Activated B cell treated with CpG ODN at 0.5 μM for 24 hours (primary cell): Measurements from ENCODE around the gene TMEM86A. TPM values are rescaled to one million over a fixed set of nuclear protein-coding genes. Genes with fewer than 3 reads are reported as not detected.
"Not testable (repeated sequence)": the region's sequence is repeated elsewhere in the genome, so short reads cannot be mapped to it uniquely, and the experiment has no call there.

Source experiments
- ATAC-seq: fragments of 200-7000 bp; cut with Tn5 transposase; one replicate; pipeline ENCODE4 v1.10.0; 2021; ENCODE audit warnings: low read depth, mild to moderate bottlenecking, moderate library complexity
- CTCF ChIA-PET: fragments of 350-600 bp; sonication (Branson Sonifier 250); formaldehyde crosslinking; loops from one replicate; lab custom pipeline; 2021; ENCODE audit warnings: antibody characterized with exemption; lab: Charles Lee
- POLR2A ChIA-PET: fragments of 350-600 bp; sonication (Branson Sonifier 250); formaldehyde crosslinking; loops from one replicate; lab custom pipeline; 2021; ENCODE audit warnings: antibody characterized with exemption; lab: Charles Lee
- DNase-seq: peaks from one replicate; pipeline ENCODE4 v3.0.0; 2022
- H3K27ac Mint-ChIP-seq: one replicate; pipeline ENCODE4 v1.8.0; 2020; ENCODE audit warnings: mixed read lengths
- H3K27me3 Mint-ChIP-seq: one replicate; pipeline ENCODE4 v1.8.0; 2021; ENCODE audit warnings: mixed read lengths
- H3K36me3 Mint-ChIP-seq: one replicate; pipeline ENCODE4 v1.8.0; 2021; ENCODE audit warnings: low read depth, mixed read lengths
- H3K4me1 Mint-ChIP-seq: one replicate; pipeline ENCODE4 v1.8.0; 2021; ENCODE audit warnings: mixed read lengths
- H3K4me3 Mint-ChIP-seq: one replicate; pipeline ENCODE4 v1.8.0; 2020; ENCODE audit warnings: mild to moderate bottlenecking, mixed read lengths
- H3K9me3 Mint-ChIP-seq: one replicate; pipeline ENCODE4 v1.8.0; 2020; ENCODE audit warnings: mixed read lengths
- CTCF ChIP-seq: fragments of 200-600 bp; IDR thresholded peaks from one replicate; pipeline ENCODE4 v1.8.0; 2022; ENCODE audit warnings: antibody characterized with exemption, mild to moderate bottlenecking
- intact Hi-C: fragments of 100-400 bp; cut with micrococcal nuclease; formaldehyde crosslinking; loops from one replicate; pipeline ENCODE4 v1.15.1; 2024
- total RNA-seq: library from RNA; stranded (reverse); gene quantifications from 2 replicates; pipeline ENCODE4 v1.2.3, GENCODE V29; 2022

Gene TMEM86A
- total RNA-seq, 1 donor from 2014 or later, result 0.13 TPM

DNA sequence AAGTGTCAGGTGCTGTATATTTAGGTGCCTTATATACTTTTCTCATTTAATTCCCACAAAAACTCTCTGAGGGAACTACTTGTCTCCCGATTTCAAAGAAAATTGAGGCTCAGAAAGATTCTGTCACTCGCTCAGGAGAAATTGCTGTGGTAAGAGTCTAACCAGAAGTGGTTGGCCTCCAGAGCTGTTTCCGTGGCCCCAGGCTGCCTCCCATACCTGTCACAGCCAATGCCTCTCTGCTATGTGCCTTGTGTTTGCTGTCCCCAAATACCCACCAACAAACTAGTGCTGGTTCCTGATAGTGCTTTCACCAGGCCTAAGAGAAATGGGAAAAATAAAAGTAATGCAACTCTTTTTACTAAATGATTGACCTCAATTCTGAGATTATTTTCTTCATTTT is 21.0 kb upstream of the TMEM86A start:
- Mint-ChIP-seq H3K4me1 (no peaks in the 10 kb centered on the region), H3K36me3 (no peaks in the 10 kb centered on the region), H3K9me3 (no peaks in the 10 kb centered on the region), H3K27me3 (peaks cover 5% of the 10 kb centered on the region), H3K4me3 (no peak overlapping the region), H3K27ac (no peak overlapping the region)
- no peak for TF ChIP-seq CTCF
- POLR2A ChIA-PET, result no interaction called here
- no peak for ATAC-seq
- no peak for DNase-seq
- CTCF ChIA-PET, result no interaction called here
- intact Hi-C loops, result no loop called here

DNA sequence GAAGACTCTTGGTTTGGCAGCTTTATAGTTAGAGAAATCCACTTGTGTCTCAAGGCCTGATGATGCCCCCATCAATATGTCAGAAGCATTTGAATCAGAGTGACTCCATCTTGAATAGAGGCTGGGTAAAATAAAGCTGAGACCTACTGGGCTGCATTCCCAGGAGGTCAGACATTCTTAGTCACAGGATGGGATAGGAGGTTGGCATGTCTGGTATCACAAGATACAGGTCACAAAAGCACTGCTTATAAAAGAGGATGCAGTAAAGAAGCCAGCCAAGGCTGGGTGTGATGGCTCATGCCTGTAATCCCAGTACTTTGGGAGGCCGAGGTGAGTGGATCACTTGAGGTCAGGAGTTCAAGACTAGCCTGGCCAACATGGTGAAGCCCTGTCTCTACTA is 16.6 kb upstream of the TMEM86A start:
- H3K36me3 Mint-ChIP-seq, H3K4me1 Mint-ChIP-seq, H3K9me3 Mint-ChIP-seq, POLR2A ChIA-PET, intact Hi-C loops, H3K4me3 Mint-ChIP-seq, CTCF ChIA-PET, DNase-seq, H3K27ac Mint-ChIP-seq, ATAC-seq: not testable (repeated sequence)
- peaks cover 16% of the 10 kb centered on the region for H3K27me3 Mint-ChIP-seq

- Mint-ChIP-seq H3K4me3 (no peak overlapping the region), H3K4me1 (no peaks in the 10 kb centered on the region), H3K27ac (no peak overlapping the region), H3K27me3 (peaks cover 16% of the 10 kb centered on the region), H3K9me3 (no peaks in the 10 kb centered on the region), H3K36me3 (no peaks in the 10 kb centered on the region)
- no peak for ATAC-seq
- CTCF ChIA-PET, result no interaction called here
- DNase-seq, result no peak
- intact Hi-C loops, result no loop called here
- POLR2A ChIA-PET, result no interaction called here
- no peak for TF ChIP-seq CTCF
These were observed 16.1 kb upstream of the TMEM86A start for GRCh38 chr11:18682466-18682865.

DNA sequence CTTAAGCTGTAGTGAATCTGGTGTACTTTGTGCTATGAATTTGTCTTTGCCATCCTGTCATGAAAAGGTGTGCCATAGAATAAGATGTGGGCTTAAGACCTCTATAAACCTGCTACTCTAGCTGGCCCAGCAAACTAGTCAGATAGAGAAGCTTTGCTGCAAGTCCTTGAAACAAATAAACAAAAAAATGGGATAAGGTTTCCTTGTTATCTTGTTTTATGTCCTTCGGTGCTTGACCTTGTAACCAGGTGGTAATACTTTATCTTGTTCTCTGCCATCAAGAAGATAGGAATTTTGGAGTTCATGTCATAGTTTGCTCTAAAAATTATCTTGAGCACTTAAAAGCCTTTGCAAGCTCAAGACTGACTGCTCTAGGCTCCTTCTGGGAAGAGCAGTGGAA is 14.3 kb upstream of the TMEM86A start:
- Mint-ChIP-seq H3K27me3 (peaks cover 13% of the 10 kb centered on the region), H3K4me1 (no peaks in the 10 kb centered on the region), H3K4me3 (no peak overlapping the region), H3K9me3 (no peaks in the 10 kb centered on the region), H3K27ac (no peak overlapping the region), H3K36me3 (no peaks in the 10 kb centered on the region)
- no peak for DNase-seq
- ChIA-PET CTCF (no interaction called here), POLR2A (no interaction called here)
- no peak for ATAC-seq
- no peak for TF ChIP-seq CTCF
- intact Hi-C loops, result no loop called here

DNA sequence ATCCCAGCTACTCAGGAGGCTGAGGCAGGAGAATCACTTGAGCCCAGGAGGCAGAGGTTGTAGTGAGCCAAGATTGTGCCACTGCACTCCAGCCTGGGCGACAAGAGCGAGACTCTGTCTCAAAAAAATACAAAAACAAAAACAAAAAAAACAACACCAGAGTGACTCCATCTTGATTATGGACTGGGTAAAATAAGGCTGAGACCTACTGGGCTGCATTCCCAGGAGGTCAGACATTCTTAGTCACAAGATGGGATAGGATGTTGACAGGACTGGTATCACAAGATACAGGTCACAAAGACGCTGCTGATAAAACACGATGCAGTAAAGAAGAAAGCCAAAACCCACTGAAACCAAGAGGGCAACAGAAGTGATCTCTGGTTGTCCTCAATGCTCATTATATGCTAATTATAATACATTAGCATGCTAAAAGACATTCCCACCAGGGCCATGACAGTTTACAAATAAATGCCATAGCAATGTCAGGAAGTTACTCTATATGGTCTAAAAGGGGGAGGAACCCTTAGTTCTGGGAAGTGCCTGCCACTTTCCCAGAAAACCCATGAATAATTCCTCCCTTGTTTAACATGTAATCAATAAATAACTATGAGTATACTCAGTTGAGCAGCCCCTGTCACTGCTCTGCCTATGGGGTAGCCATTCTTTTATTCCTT is 7.0 kb upstream of the TMEM86A start:
- CTCF ChIA-PET, intact Hi-C loops: not testable (repeated sequence)

DNA sequence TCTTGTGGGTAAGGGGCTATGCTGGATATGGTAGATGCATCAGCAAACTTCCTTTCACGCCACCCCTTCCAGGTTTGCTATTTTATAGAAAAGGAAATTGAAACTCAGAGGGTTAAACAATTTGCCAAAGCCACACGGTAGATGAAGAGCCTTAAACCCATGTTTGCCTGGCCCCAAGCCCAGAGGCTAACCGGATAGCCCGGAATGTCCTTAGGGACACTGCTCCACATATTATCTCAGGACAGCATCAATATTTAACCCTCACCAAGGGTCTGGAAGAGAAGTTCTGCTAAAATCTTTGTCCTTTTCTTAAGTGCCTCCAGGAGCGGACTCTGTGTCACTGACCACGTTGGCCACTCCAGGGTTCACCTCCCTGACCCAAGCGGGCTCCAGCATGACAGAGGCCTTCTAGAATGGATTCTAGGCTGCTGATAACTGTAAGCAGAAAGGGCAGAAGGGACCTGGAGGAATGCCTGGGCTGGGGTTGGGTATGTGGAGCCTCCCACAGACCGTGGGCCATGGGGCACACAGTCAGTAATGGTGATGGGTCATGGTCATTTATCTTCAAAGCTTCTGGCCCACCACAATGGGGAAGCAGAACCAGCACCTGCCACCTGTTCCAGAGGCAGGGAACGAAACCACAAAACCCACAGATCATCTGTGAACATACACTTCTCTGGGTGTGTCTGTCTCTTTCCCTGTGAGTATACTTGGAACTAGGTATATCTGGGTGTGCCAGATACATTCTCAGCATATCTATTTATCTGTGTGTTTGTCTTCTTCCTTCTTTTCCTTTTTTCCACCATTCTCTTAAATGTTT is 5.4 kb upstream of the TMEM86A start:
- CTCF ChIA-PET, result no interaction called here
- H3K9me3 Mint-ChIP-seq, result no peaks in the 10 kb centered on the region
- DNase-seq, result no peak
- no peak for TF ChIP-seq CTCF
- H3K27me3 Mint-ChIP-seq, result peaks cover 6% of the 10 kb centered on the region
- no peak overlapping the region for H3K27ac Mint-ChIP-seq
- intact Hi-C loops, result no loop called here
- no peaks in the 10 kb centered on the region for H3K36me3 Mint-ChIP-seq
- POLR2A ChIA-PET, result no interaction called here
- H3K4me1 Mint-ChIP-seq, result peaks cover 4% of the 10 kb centered on the region
- ATAC-seq, result no peak
- no peak overlapping the region for H3K4me3 Mint-ChIP-seq

More for the DNA sequence above, 7.0 kb upstream of the TMEM86A start:
- H3K27ac Mint-ChIP-seq, DNase-seq, POLR2A ChIA-PET, H3K36me3 Mint-ChIP-seq, H3K4me3 Mint-ChIP-seq, H3K27me3 Mint-ChIP-seq, H3K9me3 Mint-ChIP-seq, H3K4me1 Mint-ChIP-seq, ATAC-seq: not testable (repeated sequence)
